Esophagus muscularis mucosa (tissue), 4 donors: Measurements from ENCODE around the gene ESYT2. TPM values are rescaled to one million over a fixed set of nuclear protein-coding genes. Genes with fewer than 3 reads are reported as not detected.

Experiments used
- DNase-seq: peaks from one replicate; pipeline ENCODE4 v3.0.0-alpha.2; 2017; ENCODE audit errors: extremely low spot score
- H3K27ac ChIP-seq, 4 donors: fragments of 200-600 bp; sonication (generic); replicated peaks in 1 of 4; 1 replicate in 3 of 4; 2 replicates in 1 of 4; pipeline ENCODE4 v1.5.1; 2016 to 2019; ENCODE audit warnings: mild to moderate bottlenecking in 1 of 4
- H3K27me3 ChIP-seq, 4 donors: fragments of 200-600 bp; sonication (generic); one replicate each; pipeline versions ENCODE4 v1.5.1 to v1.6.0; 2016 to 2019
- H3K36me3 ChIP-seq, 4 donors: fragments of 200-600 bp; sonication (generic); one replicate each; pipeline ENCODE4 v1.5.1; 2016 to 2019
- H3K4me1 ChIP-seq, 4 donors: fragments of 200-600 bp; sonication (generic); one replicate each; pipeline ENCODE4 v1.5.1; 2016 to 2019
- H3K4me3 ChIP-seq, 4 donors: fragments of 200-600 bp; sonication (generic); 1 replicate in 2 of 4; 2 replicates in 2 of 4; pipeline ENCODE4 v1.5.1; 2016 to 2019; ENCODE audit warnings: mild to moderate bottlenecking in 4 of 4, moderate library complexity in 1 of 4
- H3K9me3 ChIP-seq, 4 donors: fragments of 200-600 bp; sonication (generic); 1 replicate in 3 of 4; 2 replicates in 1 of 4; pipeline ENCODE4 v1.5.1; 2016 to 2019
- CTCF ChIP-seq, 3 experiments: fragments of 200-600 bp in 2 of 3; fragments of 450-650 bp in 1 of 3; sonication (generic) in 2 of 3; IDR thresholded peaks; one replicate each; pipeline ENCODE4 v1.5.1; 2017 to 2019; ENCODE audit warnings: antibody characterized with exemption in 3 of 3, mild to moderate bottlenecking in 2 of 3, moderate library complexity in 1 of 3
- EP300 ChIP-seq: sonication (generic); formaldehyde crosslinking; IDR thresholded peaks from one replicate; pipeline ENCODE4 v1.6.1; 2017; ENCODE audit warnings: antibody characterized with exemption
- POLR2A ChIP-seq: fragments of 450-650 bp; IDR thresholded peaks from one replicate; pipeline ENCODE4 v1.6.1; 2017; ENCODE audit warnings: antibody characterized with exemption, moderate library complexity, mild to moderate bottlenecking, low read depth
- POLR2AphosphoS5 ChIP-seq, 2 donors: sonication (generic); formaldehyde crosslinking; IDR thresholded peaks; one replicate each; pipeline ENCODE4 v1.6.1; 2017; ENCODE audit warnings: antibody characterized with exemption in 2 of 2
- WGBS: methylation state at CpG from one replicate; pipeline ENCODE4 v1.1.5; 2018; 5-methylcytosine and 5-hydroxymethylcytosine counted together
- intact Hi-C: fragments of 100-400 bp; cut with DNase I; formaldehyde crosslinking; loops from one replicate; pipeline ENCODE4 v1.15.1; 2023
- total RNA-seq, 4 donors: library from RNA; depleted of rRNA; stranded (reverse); fragments of >200 nt; gene quantifications; one replicate each; pipeline versions ENCODE4 v1.1.0 to v1.2.1, GENCODE V29; 2016

The ESYT2 gene
- total RNA-seq, 4 donors from 2014 or later, result 166 to 235 (median 202) TPM

- H3K36me3 ChIP-seq, result peaks cover 67 to 100% (median 98%) of the 10 kb centered on the region in 4 donors
- WGBS, result 89% methylated on average over 16 of the region's 17 CpGs
These were observed 86.1 kb downstream of the ESYT2 start for GRCh38 chr7:158743219-158743618.

GRCh38 chr7:158742065-158742821 is 87.1 kb downstream of the ESYT2 start:
- Histone ChIP-seq H3K9me3 (no peaks in the 10 kb centered on the region), H3K4me3 (no peak overlapping the region), H3K27me3 (no peaks in the 10 kb centered on the region), H3K4me1 (peaks cover 0 to 34% (median 28%) of the 10 kb centered on the region in 4 donors), H3K36me3 (peaks cover 67 to 100% (median 98%) of the 10 kb centered on the region in 4 donors), H3K27ac (peak overlapping the region; percentile 81 to 87 (median 87))
- TF ChIP-seq CTCF (IDR thresholded peaks at IDR 0.05) (no peak), POLR2A (no peak), POLR2AphosphoS5 (IDR thresholded peaks at IDR 0.05) (no peak), EP300 (no peak)
- intact Hi-C loops, result loop anchor here (5.0 kb wide), 1 partner anchor 35 kb away; no protein-coding TSS in a partner anchor
- peak; percentile 57 for DNase-seq
- WGBS, result 89% methylated on average over 14 of the region's 19 CpGs

More at GRCh38 chr7:158743219-158743618, 86.1 kb downstream of the ESYT2 start:
- Histone ChIP-seq H3K9me3 (no peaks in the 10 kb centered on the region), H3K4me1 (peaks cover 0 to 34% (median 28%) of the 10 kb centered on the region in 4 donors), H3K4me3 (no peak overlapping the region), H3K27ac (peak overlapping the region in 1 of 4 donors; percentile 87), H3K27me3 (no peaks in the 10 kb centered on the region)
- DNase-seq, result peak; percentile 87
- TF ChIP-seq EP300 (no peak), POLR2AphosphoS5 (IDR thresholded peaks at IDR 0.05) (no peak), CTCF (IDR thresholded peaks at IDR 0.05) (no peak), POLR2A (no peak)
- intact Hi-C loops, result loop anchor here (5.0 kb wide), 1 partner anchor 34 kb away; no protein-coding TSS in a partner anchor

- TF ChIP-seq CTCF (IDR thresholded peaks at IDR 0.05), result no peak
- no peak for TF ChIP-seq POLR2AphosphoS5 (IDR thresholded peaks at IDR 0.05)
- no peak for TF ChIP-seq EP300
- TF ChIP-seq POLR2A, result no peak
These were observed 88.0 kb downstream of the ESYT2 start for GRCh38 chr7:158741294-158741666.

GRCh38 chr7:158740657-158741293 is 88.5 kb downstream of the ESYT2 start:
- Histone ChIP-seq H3K27me3 (no peaks in the 10 kb centered on the region), H3K27ac (peak overlapping the region; percentile 81 to 87 (median 87)), H3K9me3 (no peaks in the 10 kb centered on the region), H3K36me3 (peaks cover 68 to 100% (median 98%) of the 10 kb centered on the region in 4 donors), H3K4me1 (peaks cover 0 to 34% (median 28%) of the 10 kb centered on the region in 4 donors), H3K4me3 (no peak overlapping the region)
- TF ChIP-seq EP300 (no peak), POLR2AphosphoS5 (IDR thresholded peaks at IDR 0.05) (peak; percentile 70 to 72), CTCF (IDR thresholded peaks at IDR 0.05) (peak in 2 of 3 experiments; percentile 13 to 29), POLR2A (no peak)
- intact Hi-C loops, result loop anchor here (5.0 kb wide), 1 partner anchor 37 kb away; no protein-coding TSS in a partner anchor
- peak; percentile 93 for DNase-seq
- WGBS, result 63% methylated on average over 11 of the region's 16 CpGs

More at GRCh38 chr7:158741294-158741666, 88.0 kb downstream of the ESYT2 start:
- Histone ChIP-seq H3K4me3 (no peak overlapping the region), H3K27me3 (no peaks in the 10 kb centered on the region), H3K4me1 (peaks cover 0 to 34% (median 28%) of the 10 kb centered on the region in 4 donors), H3K9me3 (no peaks in the 10 kb centered on the region), H3K27ac (peak overlapping the region; percentile 81 to 87 (median 87)), H3K36me3 (peaks cover 68 to 100% (median 98%) of the 10 kb centered on the region in 4 donors)
- DNase-seq, result peak; percentile 62
- intact Hi-C loops, result loop anchor here (5.0 kb wide), 1 partner anchor 36 kb away; no protein-coding TSS in a partner anchor
- 83% methylated on average over 14 of the region's 14 CpGs for WGBS
